Frontal cortex (tissue), 4 donors: ENCODE measurements around the gene HNRNPCL1. TPM values are rescaled to one million over a fixed set of nuclear protein-coding genes. Genes with fewer than 3 reads are reported as not detected.
"Not testable (repeated sequence)": the region's sequence is repeated elsewhere in the genome, so short reads cannot be mapped to it uniquely, and the experiment has no call there.

Experiments used
- DNase-seq, 2 donors: peaks; one replicate each; pipeline ENCODE4 v3.0.0; 2012; ENCODE audit warnings: low spot score in 2 of 2
- FAIRE-seq: peaks from 2 replicates; lab custom pipeline; 2012; peaks lifted over from hg19 to GRCh38; lab: Jason Lieb, UNC
- total RNA-seq: library from RNA; depleted of rRNA; stranded (reverse); fragments of >200 nt; gene quantifications from one replicate; pipeline ENCODE4 v1.2.3, GENCODE V29; 2014
- donor health status: control.
- donor health status: control.
- donor health status: control.

HNRNPCL1 gene
- total RNA-seq: not detected

GRCh38 chr1:12848620-12849019 lies at the start of gene HNRNPCL1:
Gene HNRNPCL1, minus strand, starts transcription at chr1:12848720. Its CDS starts 431 bp downstream, at chr1:12848289.
- not testable (repeated sequence) for DNase-seq, FAIRE-seq

- not testable (repeated sequence) for DNase-seq, FAIRE-seq
Measured at GRCh38 chr1:12898170-12898569, 49.6 kb upstream of the HNRNPCL1 start, which contains the start of gene PRAMEF10. Gene PRAMEF10, minus strand, starts transcription at chr1:12898270. Its CDS starts 2,423 bp downstream, at chr1:12895847.

GRCh38 chr1:12886101-12886500 lies 37.6 kb upstream of the HNRNPCL1 start, which contains the start of gene PRAMEF4:
Gene PRAMEF4, minus strand, starts transcription at chr1:12886201. Its CDS starts 2,807 bp downstream, at chr1:12883394.
- not testable (repeated sequence) for DNase-seq, FAIRE-seq

- not testable (repeated sequence) for DNase-seq, FAIRE-seq
Measured at GRCh38 chr1:12878453-12878852, 29.9 kb upstream of the HNRNPCL1 start.

GRCh38 chr1:12863131-12863880 lies 14.8 kb upstream of the HNRNPCL1 start:
- not testable (repeated sequence) for DNase-seq, FAIRE-seq

- DNase-seq, FAIRE-seq: not testable (repeated sequence)
Measured at GRCh38 chr1:12856786-12857185, 8.3 kb upstream of the HNRNPCL1 start, which contains the start of gene PRAMEF2. Gene PRAMEF2, plus strand, starts transcription at chr1:12857086. Its CDS starts 1,924 bp downstream, at chr1:12859010.

GRCh38 chr1:12851779-12852178 lies 3.3 kb upstream of the HNRNPCL1 start:
- FAIRE-seq (no peak), DNase-seq (no peak)

- DNase-seq, FAIRE-seq: not testable (repeated sequence)
Measured at GRCh38 chr1:12833251-12833650, 15.3 kb downstream of the HNRNPCL1 start.

GRCh38 chr1:12831310-12831709 lies 17.2 kb downstream of the HNRNPCL1 start, which contains the start of gene PRAMEF11:
Gene PRAMEF11, minus strand, starts transcription at chr1:12831410. Its CDS starts 2,621 bp downstream, at chr1:12828789.
- DNase-seq, FAIRE-seq: not testable (repeated sequence)

GRCh38 chr1:12819061-12819460 lies 29.5 kb downstream of the HNRNPCL1 start:
- not testable (repeated sequence) for DNase-seq, FAIRE-seq

- FAIRE-seq (no peak), DNase-seq (no peak)
Measured at GRCh38 chr1:12811409-12811784, 37.1 kb downstream of the HNRNPCL1 start.

- DNase-seq (no peak), FAIRE-seq (no peak)
Measured at GRCh38 chr1:12810691-12811408, 37.7 kb downstream of the HNRNPCL1 start.

GRCh38 chr1:12809933-12810332 lies 38.6 kb downstream of the HNRNPCL1 start:
- DNase-seq (no peak), FAIRE-seq (no peak)

GRCh38 chr1:12799730-12800129 lies 48.8 kb downstream of the HNRNPCL1 start:
- no peak for DNase-seq
- FAIRE-seq: no peak

GRCh38 chr1:12798911-12799310 lies 49.6 kb downstream of the HNRNPCL1 start:
- no peak for FAIRE-seq
- no peak for DNase-seq

Other genes with a start within 250 kb of the HNRNPCL1 start
- 13.0 TPM for gene DHRS3, start 230.5 kb downstream of the HNRNPCL1 start, total RNA-seq
- not detected for gene AADACL4, start 204.6 kb downstream of the HNRNPCL1 start, total RNA-seq
- gene AADACL3, start 132.6 kb downstream of the HNRNPCL1 start, total RNA-seq: not detected
- under 0.01 TPM for gene CFAP107, start 102.5 kb downstream of the HNRNPCL1 start, total RNA-seq
- not detected for gene PRAMEF12, start 75.0 kb downstream of the HNRNPCL1 start, total RNA-seq
- not detected for gene PRAMEF1, start 57.3 kb downstream of the HNRNPCL1 start, total RNA-seq
- not detected for gene PRAMEF11, start 17.3 kb downstream of the HNRNPCL1 start, total RNA-seq
- not detected for gene PRAMEF2, start 8.4 kb upstream of the HNRNPCL1 start, total RNA-seq
- gene PRAMEF4, start 37.5 kb upstream of the HNRNPCL1 start, total RNA-seq: not detected
- gene PRAMEF10, start 49.5 kb upstream of the HNRNPCL1 start, total RNA-seq: not detected
- not detected for gene PRAMEF7, start 67.9 kb upstream of the HNRNPCL1 start, total RNA-seq
- not detected for gene PRAMEF6, start 98.9 kb upstream of the HNRNPCL1 start, total RNA-seq
- not detected for gene PRAMEF27, start 207.9 kb upstream of the HNRNPCL1 start, total RNA-seq
- not detected for gene HNRNPCL3, start 212.0 kb upstream of the HNRNPCL1 start, total RNA-seq
- gene PRAMEF25, start 222.1 kb upstream of the HNRNPCL1 start, total RNA-seq: not detected